ENCODE results near the gene MEIS2. TPM values are rescaled to one million over a fixed set of nuclear protein-coding genes. Genes with fewer than 3 reads are reported as not detected.

Gene MEIS2
- total and polyA plus RNA-seq, 2 donors (not counting 3 experiments of a cell fraction or from before 2014, with no cell fraction given): 22.5 to 26.2 TPM

- H2AFZ ChIP-seq (ENCODE audit: low read depth, low read length): no peak overlapping the region
- H3K27ac ChIP-seq (ENCODE audit: insufficient read depth, low read depth, low read length): no peak overlapping the region
- TF ChIP-seq JUN (IDR thresholded peaks at IDR 0.05; ENCODE audit: borderline replicate concordance, insufficient read depth, insufficient read length, low read depth): peak; percentile 24
- peak; percentile 54 for TF ChIP-seq FOS (IDR thresholded peaks at IDR 0.05; ENCODE audit: borderline replicate concordance, insufficient read depth, low read length)
- TF ChIP-seq EZH2 (IDR thresholded peaks at IDR 0.05; ENCODE audit: borderline replicate concordance, low read depth, low read length, severe bottlenecking): no peak
- TF ChIP-seq MAX (IDR thresholded peaks at IDR 0.05; ENCODE audit: insufficient read depth, insufficient read length): no peak
- CTCF ChIA-PET: interaction anchor here (1.4 to 3.8 kb wide), 3 partner anchors 10 to 755 kb away, joined by 6 to 22 read pairs (median 7); no protein-coding TSS in a partner anchor
- H3K9me3 ChIP-seq (replicated peaks; ENCODE audit: control insufficient read depth, insufficient read depth, low read length): no peaks in the 10 kb centered on the region
- no peaks in the 10 kb centered on the region for H3K79me2 ChIP-seq (ENCODE audit: control insufficient read depth, insufficient read depth, low read length)
- H3K4me2 ChIP-seq (ENCODE audit: insufficient read depth, low read length): no peak overlapping the region
- H3K9me1 ChIP-seq (replicated peaks; ENCODE audit: control insufficient read depth, extremely low read depth, insufficient read depth, low read length): no peaks in the 10 kb centered on the region
- POLR2A ChIA-PET: no interaction called here
- H3K9ac ChIP-seq (replicated peaks; ENCODE audit: extremely low read depth, insufficient read depth, low read length): no peak overlapping the region
- H3K27me3 ChIP-seq (ENCODE audit: control insufficient read depth in 2 of 2, insufficient read depth in 2 of 2, low read length in 2 of 2): peaks cover 15 to 22% of the 10 kb centered on the region in 2 experiments
- no peaks in the 10 kb centered on the region for H3K36me3 ChIP-seq (ENCODE audit: control insufficient read depth in 2 of 2, extremely low read depth in 1 of 2, insufficient read depth in 2 of 2, low read length in 2 of 2)
- no peak overlapping the region for H3K4me3 ChIP-seq (replicated peaks in 1 of 3; ENCODE audit: insufficient read depth in 1 of 3, low read depth in 1 of 3, low read length in 3 of 3)
- H3K4me1 ChIP-seq (ENCODE audit: control insufficient read depth, extremely low read depth, insufficient read depth, low read length): no peaks in the 10 kb centered on the region
- DNase-seq (ENCODE audit: low read depth, low spot score) (no peak), FAIRE-seq (no peak)
- intact Hi-C loops (cut with micrococcal nuclease): loop anchor here (10.0 kb wide), 1 partner anchor 1852 kb away; no protein-coding TSS in a partner anchor
- dilution Hi-C loops (cut with MboI; ENCODE audit: extremely low pct_ligation_motif_present, low sequenced_read_pairs): no loop called here
- BruUV-seq (replicated peaks): no TSS peak
- no peaks in the 10 kb centered on the region for H4K20me1 ChIP-seq (replicated peaks; ENCODE audit: control insufficient read depth, extremely low read depth, insufficient read depth, low read length)
Observed at GRCh38 chr15:37136666-37137065, 36.3 kb upstream of the MEIS2 start.

GRCh38 chr15:37135225-37135624 is 34.9 kb upstream of the MEIS2 start:
- Histone ChIP-seq H3K4me1 (ENCODE audit: control insufficient read depth, extremely low read depth, insufficient read depth, low read length) (no peaks in the 10 kb centered on the region), H3K79me2 (ENCODE audit: control insufficient read depth, insufficient read depth, low read length) (no peaks in the 10 kb centered on the region), H3K9ac (replicated peaks; ENCODE audit: extremely low read depth, insufficient read depth, low read length) (no peak overlapping the region), H3K9me3 (replicated peaks; ENCODE audit: control insufficient read depth, insufficient read depth, low read length) (no peaks in the 10 kb centered on the region), H3K27me3 (ENCODE audit: control insufficient read depth in 2 of 2, insufficient read depth in 2 of 2, low read length in 2 of 2) (peaks cover 17 to 30% of the 10 kb centered on the region in 2 experiments), H4K20me1 (replicated peaks; ENCODE audit: control insufficient read depth, extremely low read depth, insufficient read depth, low read length) (no peaks in the 10 kb centered on the region), H3K27ac (ENCODE audit: insufficient read depth, low read depth, low read length) (no peak overlapping the region), H3K9me1 (replicated peaks; ENCODE audit: control insufficient read depth, extremely low read depth, insufficient read depth, low read length) (no peaks in the 10 kb centered on the region), H3K4me2 (ENCODE audit: insufficient read depth, low read length) (no peak overlapping the region), H2AFZ (ENCODE audit: low read depth, low read length) (no peak overlapping the region), H3K36me3 (ENCODE audit: control insufficient read depth in 2 of 2, extremely low read depth in 1 of 2, insufficient read depth in 2 of 2, low read length in 2 of 2) (no peaks in the 10 kb centered on the region), H3K4me3 (replicated peaks in 1 of 3; ENCODE audit: insufficient read depth in 1 of 3, low read depth in 1 of 3, low read length in 3 of 3) (no peak overlapping the region)
- FAIRE-seq: peak; percentile 55
- no TSS peak for BruUV-seq (replicated peaks)
- intact Hi-C loops (cut with micrococcal nuclease): loop anchor here (2.0 to 10.0 kb wide), 2 partner anchors 746 to 1850 kb away; no protein-coding TSS in a partner anchor
- dilution Hi-C loops (cut with MboI; ENCODE audit: extremely low pct_ligation_motif_present, low sequenced_read_pairs): no loop called here
- TF ChIP-seq POLR2AphosphoS5 (IDR thresholded peaks at IDR 0.05; ENCODE audit: insufficient read depth, low read depth, low read length) (no peak), CTCF (IDR thresholded peaks at IDR 0.05; ENCODE audit: extremely low read depth in 1 of 2, insufficient read depth in 1 of 2, low read depth in 1 of 2, low read length in 2 of 2) (peak; percentile 47 to 54)
- peak; percentile 36 for DNase-seq (ENCODE audit: low read depth, low spot score)
- POLR2A ChIA-PET: no interaction called here
- CTCF ChIA-PET: interaction anchor here (0.6 to 4.9 kb wide), 18 partner anchors 9 to 1846 kb away, joined by 3 to 77 read pairs (median 5); no protein-coding TSS in a partner anchor
